Activated CD8-positive, alpha-beta memory T cell treated with anti-CD3 and anti-CD28 coated beads for 24 hours (primary cell): ENCODE measurements around the gene ZFHX3.

ENCODE experiments used
- DNase-seq: peaks from one replicate; pipeline ENCODE4 v3.0.0-alpha.2; 2020

Gene ZFHX3

DNA sequence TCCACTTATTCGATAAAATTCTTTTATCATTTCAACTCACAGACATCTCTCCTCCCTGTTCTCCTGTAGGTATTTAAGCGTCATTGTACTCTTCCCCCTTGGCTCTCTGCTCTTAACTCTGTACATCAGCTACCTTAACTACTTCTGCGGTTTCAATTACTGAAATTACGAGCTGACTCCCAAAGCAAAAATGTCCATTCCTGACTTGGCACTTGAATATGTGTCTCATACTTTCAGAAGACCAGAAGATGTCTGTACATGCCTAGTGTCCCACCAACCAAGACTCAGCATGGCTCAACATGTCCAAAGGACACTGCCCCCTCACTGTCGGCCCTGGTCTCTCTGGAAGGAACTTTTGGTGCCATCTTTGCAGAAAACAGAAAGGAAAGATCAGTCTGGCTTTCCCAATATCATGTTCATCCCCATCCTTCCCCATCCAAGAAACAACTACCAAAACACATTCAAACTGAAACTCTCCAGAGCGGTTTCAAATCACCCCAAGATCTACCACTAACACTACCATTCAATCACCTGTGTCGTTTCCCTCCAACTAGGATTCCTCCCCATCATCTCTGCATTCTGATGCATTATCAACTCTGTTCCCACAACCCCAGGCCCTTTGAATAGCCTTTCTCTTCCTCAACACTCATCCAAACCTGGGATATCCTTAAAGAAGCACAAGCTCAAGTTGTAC, 74.9 kb downstream of the ZFHX3 start:
- DNase-seq = no peak

- no peak for DNase-seq
These were observed 76.6 kb downstream of the ZFHX3 start for GRCh38 chr16:72971370-72971769.

- DNase-seq = no peak
These were observed 77.3 kb downstream of the ZFHX3 start for GRCh38 chr16:72970656-72971055.

DNA sequence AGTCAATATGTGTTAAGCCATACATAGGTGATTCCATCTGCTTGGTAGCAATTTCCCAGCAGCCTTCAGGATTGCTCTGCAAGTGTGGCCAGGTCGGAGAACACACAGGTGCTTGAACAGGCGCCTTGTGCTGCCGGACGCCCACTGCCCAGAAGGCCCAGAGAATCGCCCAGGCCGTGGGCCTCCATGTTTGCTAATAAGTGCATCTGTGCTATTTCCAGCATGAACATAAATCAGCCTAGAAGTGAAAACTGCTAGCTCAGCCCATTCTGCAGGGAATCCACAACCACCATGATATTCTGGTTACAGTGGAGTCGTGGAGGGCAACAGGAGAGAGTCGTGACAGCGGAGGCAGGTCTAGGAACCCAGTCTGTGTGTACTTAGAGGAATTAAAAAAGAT, 78.1 kb downstream of the ZFHX3 start:
- DNase-seq = no peak

- no peak for DNase-seq
These were observed 78.8 kb downstream of the ZFHX3 start for GRCh38 chr16:72969146-72969545.

- DNase-seq = no peak
These were observed 80.0 kb downstream of the ZFHX3 start for GRCh38 chr16:72967941-72968340.

DNA sequence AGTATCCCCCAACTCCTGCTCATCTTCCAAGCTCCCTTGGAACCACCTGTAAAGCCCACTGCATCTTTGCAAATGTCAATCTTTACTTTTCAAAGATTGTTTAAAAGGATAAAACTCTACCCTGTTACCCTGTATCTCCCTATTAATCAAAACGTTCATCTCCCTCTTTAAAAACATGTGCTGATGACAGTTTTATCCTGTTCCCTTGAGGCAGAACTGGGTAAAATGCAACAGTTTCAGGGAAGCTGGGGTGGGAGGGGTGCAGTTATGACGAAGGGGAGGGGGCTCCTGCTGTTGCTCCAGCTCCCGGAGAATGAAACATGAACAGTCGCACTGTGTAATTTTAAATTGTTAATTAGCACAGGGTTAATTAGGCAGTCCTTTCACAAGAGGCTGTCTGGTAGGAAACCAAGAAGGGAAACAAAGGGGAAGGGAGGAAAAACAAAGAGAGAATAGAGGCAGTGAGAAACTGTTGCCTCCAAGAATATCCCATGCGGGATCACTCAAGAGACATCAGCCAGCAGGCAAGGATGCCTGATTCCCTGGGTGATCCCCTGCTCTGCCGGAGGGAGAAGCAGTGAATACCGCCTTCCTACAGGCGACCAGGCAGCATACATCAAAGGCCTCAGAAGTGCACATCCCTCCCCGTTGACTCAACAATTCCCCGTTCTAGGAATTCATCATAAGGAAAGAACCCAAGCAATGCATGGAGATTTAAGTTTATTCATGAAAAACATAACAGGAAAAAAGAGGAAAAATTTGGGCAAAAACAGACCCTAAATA, 84.2 kb downstream of the ZFHX3 start:
- DNase-seq = no peak

DNA sequence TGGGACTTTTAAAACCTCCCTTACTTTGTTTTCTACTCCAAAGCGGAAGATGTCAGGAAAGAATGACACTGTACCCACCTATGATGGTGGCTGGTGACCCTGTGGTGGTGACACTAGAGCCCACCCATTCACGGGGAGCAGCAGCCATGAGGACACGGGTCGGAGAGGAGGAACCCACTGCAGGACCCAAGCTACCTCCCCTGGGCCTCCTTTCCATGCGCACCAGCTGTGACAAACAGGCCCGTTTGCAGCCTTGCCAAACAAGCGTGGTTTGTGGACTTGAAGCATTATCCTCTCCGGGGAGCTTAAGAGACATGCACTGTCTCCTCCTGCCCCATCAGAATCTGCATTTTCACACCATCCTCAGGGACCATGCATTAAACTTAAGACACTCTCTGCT, 85.6 kb downstream of the ZFHX3 start:
- DNase-seq = no peak

DNA sequence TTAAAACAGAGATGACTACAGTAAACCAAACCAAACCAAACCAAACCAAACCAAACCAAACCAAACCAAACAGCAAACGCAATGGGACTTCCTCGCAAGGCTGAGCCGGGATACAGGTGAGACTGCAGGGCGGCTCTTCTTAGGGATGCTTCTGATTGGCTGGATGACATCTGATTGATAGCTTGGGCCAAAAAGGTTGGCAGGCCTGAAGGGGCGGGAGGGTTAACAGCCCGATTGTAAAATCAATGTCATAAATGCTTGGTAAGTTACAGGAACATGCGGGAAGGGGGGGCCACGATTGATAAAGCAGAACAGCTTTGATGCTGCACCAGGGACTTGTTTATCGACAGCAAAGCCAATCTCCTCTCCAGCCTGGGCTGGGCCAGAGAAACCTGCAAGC, 86.1 kb downstream of the ZFHX3 start:
- no peak for DNase-seq

DNA sequence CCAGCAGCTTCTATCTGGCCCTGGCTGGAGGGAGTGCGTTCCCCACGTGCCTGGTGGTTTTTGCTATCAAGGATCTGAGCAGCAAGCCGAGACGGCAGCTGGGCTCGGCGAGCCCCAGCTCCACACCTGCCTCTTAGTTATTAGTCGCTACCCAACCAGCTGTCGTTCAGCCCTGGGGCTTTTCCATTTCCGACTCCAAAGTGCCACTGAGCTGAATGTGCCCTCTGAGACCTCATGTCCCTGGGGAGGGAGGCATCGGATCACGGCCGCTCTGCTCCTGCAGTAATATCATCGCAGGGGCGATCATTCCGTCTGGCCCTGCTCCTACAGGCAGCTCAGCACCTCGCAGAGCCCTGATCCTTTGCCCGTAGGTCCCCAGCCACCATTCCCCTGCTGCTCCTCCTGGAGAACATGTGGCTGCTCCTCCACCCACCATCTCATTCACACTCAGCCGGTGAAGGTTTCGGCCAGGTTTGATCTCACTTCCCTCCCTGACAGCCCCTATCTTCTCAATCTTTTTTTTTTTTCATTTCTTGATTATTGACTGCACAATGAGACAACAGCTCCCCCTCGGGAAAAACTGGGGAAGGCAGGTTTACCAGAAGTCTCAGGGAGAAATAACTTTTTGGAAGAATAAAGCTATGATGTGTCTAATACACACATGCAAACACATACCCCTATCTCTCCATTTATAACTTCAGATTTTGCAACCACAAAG, 86.7 kb downstream of the ZFHX3 start:
- no peak for DNase-seq

DNA sequence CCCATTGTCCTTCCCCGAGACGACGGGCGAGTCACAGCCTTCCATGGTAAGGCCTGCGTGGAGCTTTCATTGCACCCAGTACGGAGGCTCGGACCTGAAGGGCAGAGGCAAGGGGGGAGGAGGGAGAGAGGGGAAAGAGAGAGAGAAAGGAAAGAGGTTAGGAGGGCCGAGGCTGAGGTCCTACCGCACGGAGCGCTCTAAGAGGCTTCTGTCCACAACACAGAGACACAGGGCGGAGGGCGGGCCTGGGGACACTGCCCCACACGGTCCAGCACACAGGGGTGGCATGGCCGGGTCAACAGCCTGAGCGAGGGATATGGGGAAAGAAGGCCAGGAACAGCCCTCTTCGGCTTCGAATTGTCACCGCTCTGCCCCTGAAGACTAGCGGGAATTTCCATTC, 87.8 kb downstream of the ZFHX3 start:
- no peak for DNase-seq

- no peak for DNase-seq
These were observed 88.5 kb downstream of the ZFHX3 start for GRCh38 chr16:72959301-72959996.

DNA sequence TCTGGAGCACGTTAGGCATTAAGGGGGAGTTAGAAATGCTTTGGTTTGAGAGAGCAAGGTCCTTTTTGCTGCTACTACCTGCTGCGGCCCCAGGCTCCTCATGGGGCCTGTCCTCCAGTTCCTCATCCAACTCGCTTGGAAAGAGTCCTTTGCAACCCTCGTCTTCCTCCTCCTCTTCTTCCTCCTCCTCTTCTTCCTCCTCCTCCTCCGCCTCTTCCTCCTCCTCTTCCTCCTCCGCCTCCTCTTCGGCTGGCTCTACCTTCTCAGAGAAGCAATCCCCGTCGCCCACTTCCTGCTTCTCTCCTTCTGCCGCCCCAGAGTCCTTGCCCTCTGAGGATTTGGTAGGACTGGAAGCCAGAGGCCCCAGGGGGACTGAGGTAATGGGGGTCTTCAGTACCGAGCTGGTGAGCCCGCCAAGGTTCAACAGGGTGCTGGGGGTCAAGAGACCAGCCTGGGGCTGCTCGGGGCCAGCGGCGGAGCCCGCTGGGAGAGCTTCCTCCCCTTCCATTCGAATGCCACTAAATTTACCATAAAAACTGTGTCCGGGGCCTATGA, 89.3 kb downstream of the ZFHX3 start:
- no peak for DNase-seq

GRCh38 chr16:72957303-72958277, 90.3 kb downstream of the ZFHX3 start:
- no peak for DNase-seq

- no peak for DNase-seq
These were observed 91.5 kb downstream of the ZFHX3 start for GRCh38 chr16:72956124-72957064.

- no peak for DNase-seq
These were observed 95.1 kb downstream of the ZFHX3 start for GRCh38 chr16:72952811-72953271.

DNA sequence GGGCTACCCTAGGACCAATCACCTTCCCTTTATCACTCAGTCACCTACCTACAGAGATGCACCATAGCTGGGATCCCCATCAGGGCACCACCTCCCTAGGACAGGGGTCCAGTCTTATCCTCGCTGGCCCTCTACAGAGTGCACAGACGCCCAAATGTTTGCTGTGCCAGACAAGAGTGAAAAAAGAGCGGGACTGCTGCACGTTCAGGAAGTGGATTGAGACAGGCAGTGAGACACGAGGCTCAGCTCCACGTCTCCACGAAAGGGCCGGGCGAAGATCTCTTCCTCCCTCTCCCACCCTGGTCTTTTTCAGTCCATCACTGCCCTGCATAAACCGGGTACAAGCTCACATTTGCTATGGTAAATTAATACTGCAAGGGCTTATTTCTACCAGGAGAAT, 95.5 kb downstream of the ZFHX3 start:
- no peak for DNase-seq

GRCh38 chr16:72951916-72952315, 96.0 kb downstream of the ZFHX3 start:
- DNase-seq = no peak

GRCh38 chr16:72950669-72951068, 97.3 kb downstream of the ZFHX3 start:
- DNase-seq = no peak

GRCh38 chr16:72948238-72948829, 99.6 kb downstream of the ZFHX3 start:
- DNase-seq = no peak
